WTC11 (cell line): ENCODE measurements around the gene WDR12. TPM values are rescaled to one million over a fixed set of nuclear protein-coding genes. Genes with fewer than 3 reads are reported as not detected.

Experiments used
- ATAC-seq: fragments of 200-7000 bp; cut with Tn5 transposase; 2 replicates; pipeline ENCODE4 v1.10.0; 2021; ENCODE audit warnings: mild to moderate bottlenecking, moderate library complexity
- CTCF ChIA-PET: fragments of 300-600 bp; sonication (Branson Sonifier 250); formaldehyde crosslinking; loops from one replicate; lab custom pipeline; 2021; ENCODE audit warnings: antibody characterized with exemption; lab: Charles Lee
- POLR2A ChIA-PET: fragments of 350-600 bp; sonication (Branson Sonifier 250); formaldehyde crosslinking; loops from one replicate; lab custom pipeline; 2021; ENCODE audit warnings: antibody characterized with exemption; lab: Charles Lee
- DNase-seq: peaks from one replicate; pipeline ENCODE4 v3.0.0; 2021; ENCODE audit warnings: low spot score
- H3K27ac Mint-ChIP-seq: 2 replicates; pipeline ENCODE4 v1.8.0; 2021; ENCODE audit warnings: mixed read lengths
- H3K27me3 Mint-ChIP-seq: 2 replicates; pipeline ENCODE4 v1.8.0; 2021; ENCODE audit warnings: low read depth, mild to moderate bottlenecking, moderate library complexity, mixed read lengths
- H3K36me3 Mint-ChIP-seq: 2 replicates; pipeline ENCODE4 v1.8.0; 2021; ENCODE audit warnings: mixed read lengths
- H3K4me1 Mint-ChIP-seq: 2 replicates; pipeline ENCODE4 v1.8.0; 2022; ENCODE audit warnings: mixed read lengths
- H3K4me3 Mint-ChIP-seq: 2 replicates; pipeline ENCODE4 v1.8.0; 2021; ENCODE audit warnings: mild to moderate bottlenecking, moderate library complexity, mixed read lengths
- H3K9me3 Mint-ChIP-seq: 2 replicates; pipeline ENCODE4 v1.8.0; 2021; ENCODE audit warnings: mixed read lengths
- ARID4B ChIP-seq: sonication (generic); formaldehyde crosslinking; IDR thresholded peaks from 2 replicates; pipeline ENCODE4 v1.8.0; 2023; ENCODE audit warnings: missing genetic modification reagents, mild to moderate bottlenecking, borderline replicate concordance
- ATF1 ChIP-seq: sonication (generic); formaldehyde crosslinking; IDR thresholded peaks from 2 replicates; pipeline ENCODE4 v1.8.1; 2023; ENCODE audit warnings: mild to moderate bottlenecking, moderate library complexity, missing genetic modification reagents
- ATF3 ChIP-seq: sonication (generic); formaldehyde crosslinking; conservative IDR thresholded peaks from 2 replicates; pipeline ENCODE4 v1.8.1; 2022; ENCODE audit warnings: mild to moderate bottlenecking, missing genetic modification reagents
- ATF6 ChIP-seq: sonication (generic); formaldehyde crosslinking; IDR thresholded peaks from 2 replicates; pipeline ENCODE4 v1.8.1; 2023; ENCODE audit warnings: mild to moderate bottlenecking, missing genetic modification reagents
- CBFB ChIP-seq: sonication (generic); formaldehyde crosslinking; IDR thresholded peaks from 2 replicates; pipeline ENCODE4 v1.8.1; 2022; ENCODE audit warnings: mild to moderate bottlenecking, low read depth, missing genetic modification reagents
- CTCF ChIP-seq: fragments of 200-600 bp; IDR thresholded peaks from 2 replicates; pipeline ENCODE4 v1.8.0; 2022; ENCODE audit warnings: antibody characterized with exemption
- E2F4 ChIP-seq: sonication (generic); formaldehyde crosslinking; IDR thresholded peaks from 2 replicates; pipeline ENCODE4 v1.8.1; 2022; ENCODE audit warnings: low read depth, mild to moderate bottlenecking, moderate library complexity, missing genetic modification reagents, borderline replicate concordance
- FOXP1 ChIP-seq: sonication (generic); formaldehyde crosslinking; IDR thresholded peaks from 2 replicates; pipeline ENCODE4 v1.8.0; 2022; ENCODE audit warnings: missing genetic modification reagents, mild to moderate bottlenecking, moderate library complexity, borderline replicate concordance
- GRHL2 ChIP-seq: fragments of 250-450 bp; sonication (Bioruptor Pico); IDR thresholded peaks from 2 replicates; pipeline ENCODE4 v1.8.0; 2022; ENCODE audit warnings: mild to moderate bottlenecking, moderate library complexity; ENCODE audit not compliant: insufficient replicate concordance, severe bottlenecking
- IRF1 ChIP-seq: sonication (generic); formaldehyde crosslinking; IDR thresholded peaks from 2 replicates; pipeline ENCODE4 v1.8.0; 2023; ENCODE audit warnings: missing genetic modification reagents
- IRF2 ChIP-seq: sonication (generic); formaldehyde crosslinking; IDR thresholded peaks from 2 replicates; pipeline ENCODE4 v1.8.0; 2022; ENCODE audit warnings: low read depth, missing genetic modification reagents, borderline replicate concordance
- MXD4 ChIP-seq: fragments of 250-450 bp; sonication (Bioruptor Pico); IDR thresholded peaks from 2 replicates; pipeline ENCODE4 v1.8.0; 2021; ENCODE audit warnings: mild to moderate bottlenecking, moderate library complexity, borderline replicate concordance
- NFATC4 ChIP-seq: fragments of 250-450 bp; sonication (Bioruptor Pico); IDR thresholded peaks from 2 replicates; pipeline ENCODE4 v1.9.0; 2021; ENCODE audit warnings: mild to moderate bottlenecking
- NR2C2 ChIP-seq: sonication (generic); formaldehyde crosslinking; IDR thresholded peaks from 2 replicates; pipeline ENCODE4 v1.8.0; 2022; ENCODE audit warnings: mild to moderate bottlenecking, missing genetic modification reagents
- RELA ChIP-seq: sonication (generic); formaldehyde crosslinking; IDR thresholded peaks from 2 replicates; pipeline ENCODE4 v1.8.1; 2022; ENCODE audit warnings: missing genetic modification reagents, mild to moderate bottlenecking, borderline replicate concordance
- SP1 ChIP-seq: sonication (generic); formaldehyde crosslinking; conservative IDR thresholded peaks from 2 replicates; pipeline ENCODE4 v1.8.1; 2022; ENCODE audit warnings: missing genetic modification reagents
- TP53 ChIP-seq: sonication (generic); formaldehyde crosslinking; IDR thresholded peaks from 2 replicates; pipeline ENCODE4 v1.8.1; 2023; ENCODE audit warnings: mild to moderate bottlenecking, missing genetic modification reagents
- ZNF232 ChIP-seq: sonication (generic); formaldehyde crosslinking; IDR thresholded peaks from 2 replicates; pipeline ENCODE4 v1.8.0; 2022; ENCODE audit warnings: mild to moderate bottlenecking, missing genetic modification reagents
- ZNF281 ChIP-seq: sonication (generic); formaldehyde crosslinking; IDR thresholded peaks from 2 replicates; pipeline ENCODE4 v1.8.0; 2023; ENCODE audit warnings: mild to moderate bottlenecking, missing genetic modification reagents
- ZNF396 ChIP-seq: fragments of 250-450 bp; sonication (Bioruptor Pico); IDR thresholded peaks from 2 replicates; pipeline ENCODE4 v1.8.0; 2021; ENCODE audit warnings: mild to moderate bottlenecking, moderate library complexity, borderline replicate concordance
- ZNF416 ChIP-seq: fragments of 250-450 bp; sonication (Bioruptor Pico); IDR thresholded peaks from 2 replicates; pipeline ENCODE4 v1.9.0; 2021; ENCODE audit warnings: mild to moderate bottlenecking, inconsistent platforms
- total RNA-seq: library from RNA; stranded (reverse); gene quantifications from 3 replicates; pipeline ENCODE4 v1.2.3, GENCODE V29; 2021

The WDR12 gene
- total RNA-seq, 1 experiment from 2014 or later = 144 TPM

GRCh38 chr2:202934456-202934855 is 23.0 kb upstream of the WDR12 start:
- Mint-ChIP-seq H3K4me3 (no peak overlapping the region), H3K27ac (no peak overlapping the region), H3K9me3 (no peaks in the 10 kb centered on the region), H3K4me1 (no peaks in the 10 kb centered on the region), H3K27me3 (no peaks in the 10 kb centered on the region), H3K36me3 (no peaks in the 10 kb centered on the region)
- ChIA-PET CTCF (no interaction called here), POLR2A (no interaction called here)
- DNase-seq (no peak), ATAC-seq (no peak)
- TF ChIP-seq NR2C2 (CRISPR knock-in tag) = no peak
- TF ChIP-seq IRF1 (CRISPR knock-in tag) = no peak
- TF ChIP-seq CTCF = no peak
- no peak for TF ChIP-seq FOXP1 (CRISPR knock-in tag)
- TF ChIP-seq IRF2 (CRISPR knock-in tag) = no peak

GRCh38 chr2:202933958-202934357 is 22.5 kb upstream of the WDR12 start:
- POLR2A ChIA-PET = no interaction called here
- H3K4me3 Mint-ChIP-seq = no peak overlapping the region
- TF ChIP-seq ARID4B (CRISPR knock-in tag) = no peak
- no peak for TF ChIP-seq TP53
- TF ChIP-seq CBFB (CRISPR knock-in tag) = no peak
- TF ChIP-seq ZNF416 (CRISPR knock-in tag) = no peak
- TF ChIP-seq NR2C2 (CRISPR knock-in tag) = no peak
- TF ChIP-seq ZNF232 (CRISPR knock-in tag) = no peak
- no peak for TF ChIP-seq MXD4 (CRISPR knock-in tag)
- no peak for TF ChIP-seq ATF1
- TF ChIP-seq GRHL2 = no peak
- no peak for TF ChIP-seq ATF6 (CRISPR knock-in tag)
- no peak for TF ChIP-seq E2F4 (CRISPR knock-in tag)
- no peak for TF ChIP-seq ZNF396 (CRISPR knock-in tag)
- no peak for TF ChIP-seq SP1 (CRISPR knock-in tag)
- TF ChIP-seq NFATC4 (CRISPR knock-in tag) = no peak
- no peak for TF ChIP-seq RELA (CRISPR knock-in tag)
- no peak for TF ChIP-seq ATF3 (CRISPR knock-in tag)
- no peak for TF ChIP-seq ZNF281 (CRISPR knock-in tag)
- H3K27me3 Mint-ChIP-seq = no peaks in the 10 kb centered on the region
- H3K27ac Mint-ChIP-seq = no peak overlapping the region
- H3K9me3 Mint-ChIP-seq = no peaks in the 10 kb centered on the region
- no peak for ATAC-seq
- CTCF ChIA-PET = interaction anchor here (0.6 kb wide), 2 partner anchors 99 to 301 kb away, joined by 3 read pairs; no protein-coding TSS in a partner anchor
- H3K36me3 Mint-ChIP-seq = no peaks in the 10 kb centered on the region
- no peaks in the 10 kb centered on the region for H3K4me1 Mint-ChIP-seq
- no peak for DNase-seq
